Measurements from ENCODE around the gene LRRN2.
A peak's percentile ranks its signal among the peaks of the same experiment; 100 is the strongest.

LRRN2 gene

DNA sequence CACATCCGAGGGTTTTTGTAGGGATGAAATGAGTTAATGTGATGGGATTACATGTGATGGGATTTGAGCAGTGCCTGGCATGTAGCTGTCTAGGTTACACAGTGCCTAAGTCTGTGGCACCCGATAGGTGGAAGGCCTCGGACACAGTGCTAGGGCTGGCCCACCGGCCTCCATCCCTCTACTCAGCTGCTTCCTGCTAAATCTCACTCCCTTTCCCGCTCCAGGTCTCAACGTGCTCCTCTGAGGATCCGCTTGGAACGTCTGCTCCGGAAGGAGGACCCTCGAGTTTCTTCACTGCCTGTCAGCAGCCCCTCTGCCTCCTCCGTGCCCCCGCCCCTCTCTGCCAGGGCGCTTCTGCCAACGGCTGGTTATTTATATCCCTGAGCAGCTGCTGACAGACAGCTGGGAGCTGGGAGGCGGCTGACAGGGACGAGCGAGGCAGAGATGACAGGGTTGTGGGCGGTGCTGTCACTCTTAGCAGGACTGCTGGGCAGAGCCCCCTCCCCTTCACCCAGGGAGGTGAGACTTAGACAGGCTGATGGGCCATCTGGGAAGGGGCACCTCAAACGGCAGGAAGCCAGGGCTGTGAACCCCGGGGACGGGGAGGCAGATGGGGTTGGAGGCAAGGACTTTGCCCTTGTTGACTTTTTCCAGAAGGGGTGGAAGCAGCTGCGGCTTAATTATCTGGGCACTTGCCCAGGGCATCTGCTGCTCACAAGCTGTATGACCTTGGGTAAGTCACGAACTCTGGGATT lies 26.6 kb upstream of the LRRN2 start:
- DNase-seq, result peak; percentile 98

DNA sequence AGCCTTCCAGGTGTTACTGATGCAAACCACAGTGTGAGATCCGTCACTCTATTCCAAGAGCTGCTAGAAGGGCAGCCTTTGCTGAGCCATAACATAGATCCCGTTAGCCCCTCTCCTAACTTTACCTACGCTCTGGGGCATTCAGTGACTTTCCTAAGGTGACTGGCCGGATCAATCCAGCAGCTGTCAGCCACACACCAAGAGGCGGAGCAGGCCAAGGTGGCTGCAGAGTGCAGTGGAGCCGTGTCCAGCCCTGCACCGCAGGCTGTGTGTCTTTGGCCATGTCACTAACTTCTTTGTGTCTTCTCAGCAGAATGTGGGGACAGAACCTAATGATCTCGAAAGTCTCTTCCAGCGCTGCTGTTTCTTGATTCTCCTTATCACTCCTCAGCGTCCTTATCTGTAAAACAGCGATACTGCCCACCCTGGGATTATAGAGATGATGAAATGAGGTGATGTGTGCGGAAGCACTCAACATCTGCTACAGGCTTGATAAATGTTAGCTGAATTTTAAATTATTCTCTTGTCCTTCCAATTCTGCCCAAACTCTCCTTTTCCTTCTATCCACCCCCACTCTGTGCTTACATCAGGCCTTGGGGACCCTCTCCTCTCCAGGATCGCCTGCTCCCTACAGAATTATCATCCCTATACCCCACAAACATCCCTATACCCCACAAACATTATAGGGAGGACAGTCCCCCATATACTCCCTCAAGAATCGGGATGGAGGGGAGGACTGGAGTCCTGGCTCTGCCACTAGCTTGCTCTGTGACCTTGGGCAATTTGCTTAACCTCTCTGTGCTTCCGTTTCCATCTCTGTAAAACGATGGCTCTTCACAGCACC lies 25.8 kb upstream of the LRRN2 start:
- DNase-seq, result no peak

DNA sequence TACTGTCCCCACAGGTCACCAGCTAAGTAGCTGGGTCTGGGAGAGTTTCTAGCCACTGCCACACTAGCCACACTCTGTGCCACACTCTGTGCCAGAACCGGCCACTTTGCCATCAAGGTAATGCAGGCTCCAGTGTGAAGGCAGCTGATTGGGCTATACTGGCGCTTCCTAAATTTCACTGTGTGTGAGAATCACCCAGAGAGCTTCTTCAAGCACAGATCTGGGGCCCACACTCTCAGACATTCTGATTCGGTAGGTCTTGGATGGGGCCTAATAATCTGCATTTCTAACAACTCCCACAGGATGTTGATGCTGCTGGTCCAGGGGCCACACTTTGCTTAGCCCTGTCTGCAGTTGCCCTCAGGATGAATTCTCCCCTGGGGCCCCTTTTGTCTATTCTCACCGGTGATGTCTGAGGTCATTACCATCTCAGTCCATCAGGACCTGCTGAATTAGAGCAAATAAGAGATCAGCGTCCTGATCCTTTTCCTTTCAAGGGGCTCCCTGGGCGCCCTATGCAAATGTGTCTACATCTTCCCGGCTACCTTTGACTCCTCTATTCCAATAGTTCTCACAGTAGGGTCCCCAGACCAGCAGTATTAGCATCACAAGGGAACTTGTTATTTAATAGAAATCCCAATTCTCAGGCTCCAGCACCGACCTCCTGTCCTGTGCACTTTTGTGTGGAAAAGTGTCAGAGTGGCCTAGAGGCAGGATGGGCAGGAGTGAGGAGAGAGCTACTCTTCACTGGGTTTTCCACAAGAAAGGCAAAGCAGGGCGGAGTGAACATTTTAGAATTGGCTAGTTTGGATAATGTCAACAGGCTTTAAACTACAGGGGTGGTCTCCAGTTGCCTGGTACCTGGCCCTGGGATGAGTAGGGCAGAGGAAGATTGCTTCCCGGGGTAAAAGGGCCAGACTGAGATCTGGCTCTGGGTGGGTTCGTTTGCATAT lies 24.7 kb upstream of the LRRN2 start:
- DNase-seq, result no peak

DNA sequence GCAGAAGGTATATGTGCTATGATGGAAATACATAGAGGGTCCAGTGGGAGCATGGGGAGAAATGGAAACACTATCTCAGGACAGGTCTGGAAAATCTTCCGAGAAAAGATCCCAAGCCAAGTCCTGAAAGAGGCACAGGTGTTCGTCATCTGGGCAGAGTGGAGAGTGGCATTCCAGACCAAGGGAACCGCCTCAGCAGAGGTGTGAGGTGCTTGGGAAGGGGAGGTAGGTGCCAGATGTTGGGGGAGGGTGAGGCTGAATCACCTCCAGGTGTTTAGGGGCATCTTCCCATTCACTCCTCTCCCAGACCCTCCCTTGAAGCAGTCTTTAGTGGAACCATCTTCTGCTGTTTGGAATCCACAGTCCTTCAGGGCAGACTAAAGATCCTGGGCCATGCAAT lies 23.5 kb upstream of the LRRN2 start:
- peak; percentile 19 for DNase-seq

DNA sequence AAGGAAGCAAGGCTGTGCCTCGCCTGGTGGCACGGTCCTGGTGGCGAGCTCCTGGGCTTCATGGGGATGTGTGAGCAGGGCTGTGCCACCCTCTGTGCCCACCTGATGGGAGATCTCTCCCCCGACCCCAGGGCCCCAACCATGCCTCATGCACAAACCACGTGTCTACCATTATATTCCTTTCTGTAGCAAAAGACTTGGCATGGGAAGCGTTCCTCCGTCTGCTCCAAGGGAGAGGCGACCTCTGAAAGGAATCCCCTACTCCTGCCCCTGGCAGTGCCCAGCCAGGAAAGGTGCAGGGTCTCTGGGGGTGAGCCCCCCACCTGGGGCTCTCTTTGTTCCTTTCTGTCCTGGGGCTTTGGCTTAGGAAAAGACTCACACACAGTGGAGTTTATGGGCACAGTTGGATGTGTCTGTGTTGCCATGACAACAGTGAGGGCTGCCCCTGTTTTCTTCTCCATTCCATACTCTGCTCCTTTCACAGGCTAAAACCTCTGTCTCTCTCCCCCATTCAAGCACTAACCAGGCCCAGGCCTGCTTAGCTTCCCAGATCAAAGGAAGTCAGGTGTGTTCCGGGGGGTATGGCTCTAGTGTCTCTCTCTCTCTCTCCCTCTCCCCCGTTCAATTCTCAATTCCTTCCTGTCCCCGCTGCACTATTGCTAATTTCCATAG lies 21.4 kb upstream of the LRRN2 start:
- DNase-seq, result no peak

DNA sequence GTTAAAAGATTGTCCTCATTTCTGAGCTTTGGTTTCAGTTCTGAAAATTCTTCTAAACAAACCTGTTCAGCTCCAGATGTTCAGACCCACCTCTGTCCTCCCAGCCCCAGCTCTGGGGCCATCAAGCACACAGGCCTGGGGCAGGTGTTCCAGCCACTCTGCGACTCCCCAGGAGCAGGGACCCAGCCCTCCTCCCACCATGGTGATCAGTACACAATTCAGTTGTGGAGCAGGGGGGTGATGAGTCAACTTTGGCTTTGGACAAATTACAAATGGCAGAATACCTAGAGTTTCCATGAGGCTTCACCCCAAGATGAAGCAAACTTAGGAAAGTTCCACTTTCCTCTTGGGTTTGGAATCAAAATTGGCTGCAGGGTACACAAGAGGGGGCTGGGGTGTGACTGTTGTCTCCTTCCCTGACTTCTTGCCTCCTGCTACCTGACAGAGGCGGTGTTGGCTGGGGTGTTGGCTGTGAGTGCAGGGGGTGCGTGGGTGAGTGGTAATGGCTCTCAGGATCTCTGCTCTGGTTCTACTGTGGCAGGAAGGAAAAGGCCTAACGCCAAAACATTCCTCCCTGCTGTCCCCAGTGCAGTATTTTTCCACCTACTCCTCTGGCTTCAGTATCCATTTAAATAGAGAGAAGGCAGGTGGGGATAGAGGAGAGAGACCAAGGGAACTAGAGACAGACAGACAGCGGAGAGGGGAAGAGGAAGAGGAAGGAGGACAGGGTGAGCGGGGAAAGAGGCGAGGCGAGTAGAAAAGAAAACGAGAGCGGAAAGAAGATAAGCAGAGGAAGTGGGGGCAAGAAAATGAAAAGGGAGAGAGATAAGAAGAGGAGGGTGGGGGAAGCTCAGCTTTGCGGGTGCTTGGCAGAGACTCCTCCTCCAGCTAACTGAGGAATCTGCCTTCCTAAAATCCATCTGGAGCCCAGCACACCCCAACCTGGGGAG lies 20.6 kb upstream of the LRRN2 start:
- no peak for DNase-seq

DNA sequence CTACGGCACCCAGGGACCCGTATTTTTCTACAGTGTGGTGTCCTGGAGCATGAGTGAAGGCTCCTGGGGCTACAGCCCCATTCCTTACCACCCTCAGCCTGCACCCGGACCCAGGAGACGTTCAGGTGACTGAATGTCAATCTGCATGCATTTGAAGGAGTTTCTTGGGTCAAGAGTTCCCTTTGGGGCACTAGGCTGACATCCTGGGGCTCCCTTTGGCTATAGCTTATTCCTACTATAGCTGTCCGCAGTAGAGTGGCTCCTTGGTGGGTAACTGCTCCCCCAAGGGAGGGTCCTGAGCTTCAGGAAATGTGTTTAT lies 19.9 kb upstream of the LRRN2 start:
- DNase-seq, result no peak

DNA sequence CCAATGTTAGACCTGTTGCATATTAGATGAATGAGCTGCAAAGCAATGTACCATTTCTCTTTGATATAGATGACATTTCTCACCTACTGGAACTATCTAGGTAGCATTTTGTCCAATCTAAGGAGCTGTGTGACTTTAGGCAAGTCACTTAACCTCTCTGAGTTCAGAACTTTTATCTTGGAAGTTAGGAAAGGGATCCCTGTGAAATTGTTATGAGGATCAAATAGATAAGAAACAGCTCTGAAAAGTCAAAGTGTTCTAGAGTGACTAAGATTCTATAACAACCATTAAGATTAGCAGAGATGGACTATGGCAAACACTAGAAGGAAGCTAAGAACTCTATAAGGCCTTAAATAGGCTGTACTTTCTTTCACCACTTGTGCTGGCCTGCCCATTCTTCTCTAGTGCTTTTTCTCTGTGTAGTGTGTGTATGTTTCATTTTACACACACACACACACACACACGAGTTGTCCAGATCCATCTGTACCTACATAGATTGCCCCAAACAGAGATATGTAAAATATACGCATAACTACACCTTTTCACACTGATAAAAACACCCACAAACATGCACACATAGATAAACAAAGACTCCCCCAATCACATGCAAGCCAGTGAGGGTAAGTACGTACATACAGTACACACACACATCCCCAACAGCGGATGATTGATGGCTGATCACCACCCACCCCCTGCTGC lies 19.4 kb upstream of the LRRN2 start:
- DNase-seq, result no peak

DNA sequence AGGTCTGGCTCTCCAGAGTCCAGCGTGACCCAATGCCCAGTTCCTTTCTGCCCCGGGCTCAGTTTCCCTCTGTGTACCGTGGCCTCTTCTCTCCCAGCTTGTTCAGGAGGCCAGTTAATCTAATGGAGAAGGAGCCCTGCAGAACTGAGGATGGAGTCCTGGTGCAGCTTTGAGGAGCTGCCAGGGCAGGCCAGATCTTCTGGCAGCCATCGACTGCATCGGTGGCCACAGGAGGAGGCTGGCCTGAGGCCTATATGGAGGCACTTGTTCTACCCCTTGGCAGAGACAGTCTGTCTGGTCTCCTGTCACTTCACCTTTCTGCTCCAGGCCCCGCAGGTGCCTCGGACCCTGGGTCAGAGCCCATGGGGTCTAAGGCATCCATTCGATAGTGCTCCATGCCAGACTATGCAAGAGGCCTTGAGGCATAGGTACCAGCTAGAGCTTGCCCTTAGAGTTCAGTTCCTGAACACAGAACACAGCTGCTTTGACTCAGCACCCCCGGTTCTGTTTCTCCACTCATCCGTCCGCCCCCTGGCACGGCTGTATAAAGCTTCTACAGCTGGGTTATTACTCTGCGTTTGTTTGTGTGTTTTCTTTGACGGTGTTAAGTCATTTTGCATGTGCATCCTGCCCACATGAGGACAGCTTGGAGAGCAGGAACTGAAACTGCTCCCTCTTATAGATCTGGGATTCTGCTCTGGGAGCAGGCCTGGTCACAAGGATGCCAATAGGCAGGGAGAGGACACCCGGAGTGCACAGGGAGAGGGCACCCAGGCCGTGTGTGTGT lies 18.5 kb upstream of the LRRN2 start:
- DNase-seq, result no peak

DNA sequence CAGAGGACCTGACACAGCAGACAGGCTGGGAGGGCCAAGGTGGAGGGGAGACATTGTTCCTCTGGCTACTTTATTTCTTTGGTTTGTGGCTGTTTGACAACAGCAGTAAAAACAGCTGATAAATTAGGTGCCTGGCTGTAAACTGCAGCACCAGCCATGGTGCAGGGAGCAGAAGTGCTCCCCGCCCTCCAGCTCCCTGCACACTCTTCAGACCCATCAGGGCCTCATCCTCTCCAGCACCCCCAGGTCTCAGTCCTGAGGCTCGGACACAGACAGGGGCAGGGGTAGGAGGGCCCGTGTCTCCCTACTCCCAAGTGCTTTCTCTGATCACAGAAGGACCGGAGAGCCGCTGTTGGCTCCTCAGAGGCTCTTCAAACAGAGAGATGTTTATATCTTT lies 17.7 kb upstream of the LRRN2 start:
- no peak for DNase-seq

DNA sequence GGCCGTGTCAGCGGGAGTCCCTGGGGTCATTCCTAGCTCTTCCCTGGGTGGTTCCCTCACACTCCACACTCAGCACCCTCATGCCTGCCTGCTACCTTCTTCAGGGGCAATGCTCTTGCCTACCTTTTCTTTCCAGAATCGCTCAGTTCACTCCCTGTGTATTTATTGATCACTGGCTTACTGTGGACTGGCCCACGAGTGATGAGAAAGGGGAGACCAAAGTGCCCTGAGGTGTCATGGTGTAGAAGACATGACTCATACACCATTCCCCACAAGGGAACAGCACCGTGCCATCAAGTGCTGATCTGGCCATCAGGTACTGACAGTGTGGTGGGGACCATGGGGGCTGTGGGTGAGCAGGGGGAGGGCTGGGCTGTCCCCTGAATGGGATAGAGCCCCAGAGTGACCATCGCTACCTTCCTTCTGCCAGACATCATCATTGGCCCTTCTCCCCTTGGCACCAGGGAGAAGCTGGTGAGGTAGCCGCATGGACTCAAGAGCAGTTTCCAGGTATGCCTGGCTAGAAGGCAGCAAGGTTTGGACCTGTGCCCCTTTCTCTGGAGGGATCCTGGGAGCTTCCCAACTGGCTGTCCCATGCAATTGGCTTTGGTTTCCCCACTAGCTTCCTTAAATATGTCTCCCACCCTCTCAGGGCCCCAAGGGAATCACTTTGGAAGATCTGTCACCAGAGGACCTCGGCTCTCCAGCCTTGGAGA lies 17.2 kb upstream of the LRRN2 start:
- DNase-seq, result no peak

DNA sequence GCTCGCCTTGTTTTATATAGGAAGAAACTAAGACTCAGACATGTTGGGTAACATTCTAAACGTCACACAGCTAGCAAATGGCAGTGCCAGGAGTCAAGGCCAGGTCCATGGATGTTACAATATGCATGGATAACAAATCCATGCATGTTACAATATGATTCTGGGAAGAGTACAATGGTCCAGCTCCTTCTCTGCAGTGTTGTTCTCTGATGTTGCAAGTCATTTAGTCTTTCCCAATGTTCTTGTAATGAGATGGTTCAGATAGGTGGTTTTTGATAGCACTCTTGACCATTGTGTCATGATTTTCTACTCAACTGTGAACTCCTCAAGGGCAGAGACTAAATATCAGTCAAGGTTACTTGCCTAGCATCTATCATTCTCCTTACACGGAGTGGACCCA lies 15.7 kb upstream of the LRRN2 start:
- no peak for DNase-seq

DNA sequence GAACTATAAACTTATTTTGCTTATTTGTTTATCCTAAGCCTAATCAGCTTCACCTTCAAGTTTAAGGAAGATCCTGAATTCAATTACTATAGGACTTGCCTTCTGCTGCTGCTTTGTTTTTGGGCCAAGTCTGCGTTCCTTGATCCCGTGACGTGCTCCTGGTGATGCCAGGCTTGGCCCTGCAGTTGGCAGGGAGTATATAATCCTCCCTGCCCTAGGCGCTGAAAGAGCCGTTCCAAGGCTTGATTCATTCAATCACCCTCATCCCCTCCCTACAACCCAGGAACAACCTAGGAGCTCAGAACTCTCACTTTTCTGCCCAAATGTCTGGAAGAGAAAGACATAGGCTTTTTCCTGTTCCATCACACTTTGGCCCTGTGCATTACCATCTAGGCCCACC lies 12.4 kb upstream of the LRRN2 start:
- no peak for DNase-seq

DNA sequence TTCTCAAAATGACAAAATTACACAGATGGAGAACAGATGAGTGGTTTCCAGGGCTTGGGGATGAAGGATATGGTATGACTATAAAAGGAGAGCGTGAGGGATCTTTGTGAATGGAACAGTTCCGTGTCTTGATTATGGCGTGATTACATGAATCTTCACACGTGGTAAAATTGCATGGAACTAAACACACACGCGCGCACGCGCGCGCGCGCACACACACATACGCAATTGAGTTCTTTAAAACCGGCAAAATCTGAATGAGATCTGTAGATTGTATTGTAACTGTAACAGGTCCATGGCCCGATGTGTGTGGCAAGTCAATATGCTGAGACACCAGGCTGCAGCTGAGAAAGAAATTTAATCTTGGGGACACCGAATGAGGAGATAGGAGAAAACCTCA lies 11.1 kb upstream of the LRRN2 start:
- DNase-seq, result no peak

DNA sequence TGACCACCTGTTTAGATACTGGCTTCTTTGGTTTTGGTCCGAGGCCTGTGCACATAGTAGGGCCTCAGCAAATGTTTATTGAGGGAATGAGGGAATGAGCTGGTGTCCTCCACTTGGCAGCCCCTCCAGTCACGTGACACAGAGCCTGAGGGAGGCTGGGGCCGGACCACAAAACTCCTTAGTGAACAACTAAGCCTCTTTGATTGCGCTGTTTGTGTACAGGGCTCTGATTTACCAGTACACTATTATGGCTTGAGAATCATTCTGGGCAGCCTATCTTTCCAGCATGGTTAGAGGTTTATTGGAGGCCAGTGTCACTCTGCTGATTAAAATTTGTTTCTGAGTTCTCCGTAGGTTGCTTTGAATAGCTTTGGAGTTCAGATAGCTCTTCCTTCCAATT lies 10.2 kb upstream of the LRRN2 start:
- DNase-seq, result no peak

DNA sequence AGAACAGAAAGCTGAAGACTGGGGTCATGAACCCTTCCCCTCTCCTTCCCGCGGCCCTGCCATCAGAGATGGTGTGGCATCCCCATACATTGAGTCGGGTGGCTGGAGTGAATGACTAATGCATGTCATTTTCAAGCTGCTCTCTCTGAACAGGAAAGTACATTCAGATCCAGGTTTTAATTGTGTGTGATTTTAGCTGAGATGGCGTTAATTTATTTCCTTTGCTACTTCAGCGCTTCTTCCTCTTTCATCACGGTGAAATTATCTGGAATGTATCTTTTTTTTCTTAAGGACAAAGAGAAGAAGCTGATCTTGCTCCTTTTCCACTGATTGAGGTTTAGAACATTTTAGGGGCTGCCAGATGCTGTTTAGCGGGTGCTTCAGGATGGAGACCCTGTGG lies 8.6 kb upstream of the LRRN2 start:
- no peak for DNase-seq

DNA sequence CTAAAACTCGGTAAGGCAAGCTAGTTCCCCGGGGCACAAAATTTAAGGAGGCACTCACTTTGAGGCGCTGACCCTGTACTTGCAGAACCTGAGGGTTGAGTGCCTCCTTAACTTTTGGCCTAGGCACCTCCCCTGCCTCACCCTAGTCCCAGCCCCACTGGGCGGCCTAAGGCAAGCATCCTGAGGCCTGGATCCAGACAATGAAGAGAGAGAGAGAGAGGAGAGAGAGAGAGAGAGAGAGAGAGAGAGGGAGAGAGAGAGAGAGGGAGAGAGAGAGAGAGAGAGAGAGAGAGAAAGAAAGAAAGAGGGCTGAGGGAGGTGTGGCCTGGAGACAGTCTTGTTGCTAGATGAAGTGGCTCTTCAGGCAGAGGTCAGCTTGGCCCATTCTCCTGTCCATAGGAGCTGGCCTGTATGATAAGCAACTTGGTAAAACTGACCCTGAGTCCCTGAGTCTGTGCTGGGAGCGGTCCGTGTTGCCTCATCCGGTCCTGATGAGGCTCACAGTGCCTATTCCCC lies 7.4 kb upstream of the LRRN2 start:
- no peak for DNase-seq

DNA sequence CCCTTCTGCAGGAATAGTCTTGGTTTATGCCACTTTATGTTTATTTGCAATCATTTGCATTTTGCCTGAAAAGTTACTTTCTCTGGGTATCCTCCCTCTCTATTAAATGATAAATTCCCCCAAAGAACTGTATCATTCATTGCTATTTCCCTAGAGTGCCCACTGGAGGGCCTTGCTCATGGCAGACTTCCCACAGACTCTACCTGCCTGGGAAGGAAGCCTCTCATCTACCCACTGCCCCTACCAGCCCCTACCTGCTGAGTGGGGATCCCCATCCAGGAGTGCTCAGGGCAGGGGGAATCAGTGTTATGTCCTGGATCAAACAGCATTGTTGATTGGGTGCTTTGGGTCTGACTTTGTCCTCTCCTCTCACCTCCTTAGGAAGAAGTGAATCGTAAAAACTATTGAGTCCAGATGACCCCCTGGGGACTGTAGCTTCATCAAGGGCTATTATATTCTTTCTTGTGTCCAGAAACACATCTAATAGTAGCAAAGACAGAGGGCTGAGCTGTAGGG lies 6.8 kb upstream of the LRRN2 start:
- peak; percentile 15 for DNase-seq

DNA sequence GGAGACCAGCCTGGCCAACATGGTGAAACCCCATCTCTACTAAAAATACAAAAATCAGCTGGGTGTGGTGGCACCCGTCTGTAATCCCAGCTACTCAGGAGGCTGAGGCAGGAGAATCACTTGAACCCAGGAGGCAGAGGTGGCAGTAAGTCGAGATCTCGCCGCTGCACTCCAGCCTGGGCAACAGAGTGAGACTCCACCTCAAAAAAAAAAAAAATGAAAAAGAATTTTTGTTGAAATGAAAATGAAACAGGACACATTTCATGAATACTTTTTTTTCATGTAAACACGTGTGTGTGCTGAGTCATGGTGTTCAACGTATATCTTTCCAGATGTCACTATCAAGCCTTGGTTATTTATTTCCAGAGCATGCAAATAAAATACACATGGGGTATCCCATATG lies 5.8 kb upstream of the LRRN2 start:
- DNase-seq, result peak; percentile 52
